Skeletal muscle tissue (tissue), 5 donors: ENCODE measurements around the gene RBMS3. TPM values are rescaled to one million over a fixed set of nuclear protein-coding genes. Genes with fewer than 3 reads are reported as not detected.
"Not testable (repeated sequence)": the region's sequence is repeated elsewhere in the genome, so short reads cannot be mapped to it uniquely, and the experiment has no call there.

Source experiments
- H3K27ac ChIP-seq: one replicate; pipeline ENCODE4 v1.7.0; 2013; ENCODE audit warnings: mild to moderate bottlenecking, low read depth, low read length, inconsistent platforms
- H3K27me3 ChIP-seq, 3 donors: one replicate each; pipeline ENCODE4 v1.7.0; 2013; ENCODE audit warnings: low read length in 3 of 3; ENCODE audit not compliant: control insufficient read depth in 3 of 3, insufficient read depth in 3 of 3
- H3K36me3 ChIP-seq, 3 donors: one replicate each; pipeline ENCODE4 v1.7.0; 2013; ENCODE audit warnings: low read length in 3 of 3; ENCODE audit not compliant: control insufficient read depth in 3 of 3, insufficient read depth in 3 of 3
- H3K4me1 ChIP-seq, 3 donors: one replicate each; pipeline ENCODE4 v1.7.0; 2013; ENCODE audit warnings: low read length in 3 of 3, mild to moderate bottlenecking in 3 of 3; ENCODE audit not compliant: control insufficient read depth in 3 of 3, insufficient read depth in 3 of 3
- H3K4me3 ChIP-seq, 3 donors: one replicate each; pipeline ENCODE4 v1.7.0; 2013; ENCODE audit warnings: low read length in 3 of 3
- H3K9ac ChIP-seq, 3 donors: one replicate each; pipeline ENCODE4 v1.7.0; 2013; ENCODE audit warnings: low read length in 3 of 3, mild to moderate bottlenecking in 3 of 3, moderate library complexity in 2 of 3, low read depth in 1 of 3
- H3K9me3 ChIP-seq, 3 donors: one replicate each; pipeline ENCODE4 v1.7.0; 2013; ENCODE audit warnings: low read length in 3 of 3; ENCODE audit not compliant: control insufficient read depth in 3 of 3
- small RNA-seq: library from RNA; depleted of rRNA; stranded (forward); fragments of <200 nt; gene quantifications from one replicate; pipeline ENCODE3, GENCODE V24; 2014
- total RNA-seq: library from RNA; depleted of rRNA; stranded (reverse); fragments of >200 nt; gene quantifications from one replicate; pipeline ENCODE4 v1.2.3, GENCODE V29; 2014
- donor health status: Osteomylitis.

Gene RBMS3
- total RNA-seq, 1 donor from 2014 or later = 79.9 TPM

GRCh38 chr3:30050116-30050515, 769.2 kb downstream of the RBMS3 start:
- H3K4me3 ChIP-seq, H3K4me1 ChIP-seq, H3K9ac ChIP-seq, H3K9me3 ChIP-seq, H3K27ac ChIP-seq, H3K36me3 ChIP-seq, H3K27me3 ChIP-seq: not testable (repeated sequence)

GRCh38 chr3:30059240-30059639, 778.4 kb downstream of the RBMS3 start:
- H3K9me3 ChIP-seq = no peaks in the 10 kb centered on the region
- H3K27ac ChIP-seq = no peak overlapping the region

More at GRCh38 chr3:30059240-30059639, 778.4 kb downstream of the RBMS3 start:
- H3K36me3 ChIP-seq = no peaks in the 10 kb centered on the region
- H3K27me3 ChIP-seq = no peaks in the 10 kb centered on the region
- H3K4me3 ChIP-seq = no peak overlapping the region
- no peak overlapping the region for H3K9ac ChIP-seq
- H3K4me1 ChIP-seq = no peaks in the 10 kb centered on the region

Small RNAs within 50 kb of the gene (small RNA-seq; reads per million reads assigned to genes)
- not detected for gene MTND4LP9
